ENCODE measurements around the gene KHK.
"Not testable (repeated sequence)": the region's sequence is repeated elsewhere in the genome, so short reads cannot be mapped to it uniquely, and the experiment has no call there.

KHK gene

GRCh38 chr2:27105981-27106380 lies 19.4 kb downstream of the KHK start:
- in situ Hi-C loops (cut with MboI; ENCODE audit: low sequenced_read_pairs, unreplicated experiment), result loop anchor here (10.0 kb wide), 1 partner anchor 179 kb away; the partner anchor contains the start of gene TRIM54
- DNase-seq (ENCODE audit: low spot score), result no peak
- TF ChIP-seq CTCF (IDR thresholded peaks at IDR 0.05; ENCODE audit: borderline replicate concordance, control extremely low read depth, extremely low read depth, insufficient read depth, missing control alignments), result no peak

GRCh38 chr2:27108221-27108620 lies 21.6 kb downstream of the KHK start:
- no peak for TF ChIP-seq CTCF (IDR thresholded peaks at IDR 0.05; ENCODE audit: borderline replicate concordance, control extremely low read depth, extremely low read depth, insufficient read depth, missing control alignments)
- in situ Hi-C loops (cut with MboI; ENCODE audit: low sequenced_read_pairs, unreplicated experiment), result loop anchor here (10.0 kb wide), 1 partner anchor 177 kb away; the partner anchor contains the start of gene TRIM54
- DNase-seq (ENCODE audit: low spot score), result no peak

GRCh38 chr2:27109083-27109482 lies 22.5 kb downstream of the KHK start:
- DNase-seq (ENCODE audit: low spot score), result no peak
- in situ Hi-C loops (cut with MboI; ENCODE audit: low sequenced_read_pairs, unreplicated experiment), result loop anchor here (10.0 kb wide), 1 partner anchor 176 kb away; the partner anchor contains the start of gene TRIM54
- no peak for TF ChIP-seq CTCF (IDR thresholded peaks at IDR 0.05; ENCODE audit: borderline replicate concordance, control extremely low read depth, extremely low read depth, insufficient read depth, missing control alignments)

GRCh38 chr2:27110603-27111352 lies 24.2 kb downstream of the KHK start:
- DNase-seq (ENCODE audit: low spot score); in situ Hi-C loops (cut with MboI; ENCODE audit: low sequenced_read_pairs, unreplicated experiment): not testable (repeated sequence)

- DNase-seq (ENCODE audit: low spot score); in situ Hi-C loops (cut with MboI; ENCODE audit: low sequenced_read_pairs, unreplicated experiment): not testable (repeated sequence)
These were observed 25.0 kb downstream of the KHK start for GRCh38 chr2:27111392-27112078.

GRCh38 chr2:27115519-27115918 lies 28.9 kb downstream of the KHK start:
- no peak for TF ChIP-seq CTCF (IDR thresholded peaks at IDR 0.05; ENCODE audit: borderline replicate concordance, control extremely low read depth, extremely low read depth, insufficient read depth, missing control alignments)

GRCh38 chr2:27117995-27118524 lies 31.5 kb downstream of the KHK start:
- DNase-seq (ENCODE audit: low spot score), result no peak
- in situ Hi-C loops (cut with MboI; ENCODE audit: low sequenced_read_pairs, unreplicated experiment), result no loop called here
- no peak for TF ChIP-seq CTCF (IDR thresholded peaks at IDR 0.05; ENCODE audit: borderline replicate concordance, control extremely low read depth, extremely low read depth, insufficient read depth, missing control alignments)

More at GRCh38 chr2:27115519-27115918, 28.9 kb downstream of the KHK start:
- no peak for DNase-seq (ENCODE audit: low spot score)
- in situ Hi-C loops (cut with MboI; ENCODE audit: low sequenced_read_pairs, unreplicated experiment), result no loop called here

Data from GM13976 (cell line).